ENCODE results near the gene TMEM119. TPM values are rescaled to one million over a fixed set of nuclear protein-coding genes. Genes with fewer than 3 reads are reported as not detected.

TMEM119 gene
- total and polyA plus RNA-seq, 9 of the 15 experiments (the other 6 are each of a cell fraction or from before 2014, with no cell fraction given), result 0.18 TPM; not detected in 8

GRCh38 chr12:108594323-108594903, 3.5 kb downstream of the TMEM119 start:
- Histone ChIP-seq H3K36me3 (ENCODE audit: control insufficient read depth, insufficient read depth, low read length) (no peaks in the 10 kb centered on the region), H3K4me3 (no peak overlapping the region), H3K27me3 (ENCODE audit: control insufficient read depth in 2 of 2, insufficient read depth in 2 of 2, low read length in 2 of 2) (peaks cover 0 to 6% of the 10 kb centered on the region in 2 experiments; a peak in 1 of 5 replicates), H3K9ac (ENCODE audit: insufficient read depth in 1 of 2, low read depth in 2 of 2, low read length in 2 of 2) (no peak overlapping the region), H3K27ac (ENCODE audit: extremely low read depth, low read depth, low read length) (no peak overlapping the region), H2AFZ (ENCODE audit: low read depth, low read length) (no peak overlapping the region), H3K4me2 (ENCODE audit: insufficient read depth, low read length) (no peak overlapping the region), H3K79me2 (ENCODE audit: control insufficient read depth, insufficient read depth, low read length) (no peaks in the 10 kb centered on the region), H3K4me1 (replicated peaks in 1 of 2; ENCODE audit: control insufficient read depth in 2 of 2, insufficient read depth in 2 of 2, low read length in 2 of 2) (peaks cover 0 to 29% of the 10 kb centered on the region in 2 experiments; a peak in 1 of 5 replicates), H4K20me1 (replicated peaks; ENCODE audit: control insufficient read depth, insufficient read depth, low read length) (peaks cover 4% of the 10 kb centered on the region; the same call in 1 of the 2 replicates), H3K9me1 (ENCODE audit: control insufficient read depth, insufficient read depth, low read length) (peaks cover 2% of the 10 kb centered on the region), H3K9me3 (replicated peaks; ENCODE audit: control insufficient read depth, insufficient read depth, low read depth, low read length) (no peaks in the 10 kb centered on the region)
- CTCF ChIA-PET (ENCODE audit: low intra/inter-chr PET ratio), result no interaction called here
- in situ Hi-C loops (cut with MboI), result no loop called here
- intact Hi-C loops (cut with micrococcal nuclease), result no loop called here
- no peak for TF ChIP-seq ZNF584 (CRISPR knock-in tag; IDR thresholded peaks at IDR 0.05; ENCODE audit: low read depth)
- no peak for TF ChIP-seq ZNF384 (IDR thresholded peaks at IDR 0.05; ENCODE audit: low read depth, low read length)
- TF ChIP-seq MAFK (IDR thresholded peaks at IDR 0.05; ENCODE audit: low read length), result no peak
- POLR2A ChIA-PET, result no interaction called here
- ATAC-seq (no peak), DNase-seq (ENCODE audit: extremely low read depth in 1 of 4, low spot score in 3 of 4) (no peak), FAIRE-seq (no peak)
- 83% methylated on average over 9 of the region's 10 CpGs for WGBS (ENCODE audit: insufficient coverage, low coverage, missing lambda C conversion rate)
- BruUV-seq (replicated peaks), result no TSS peak

- Histone ChIP-seq H3K27ac (ENCODE audit: extremely low read depth, low read depth, low read length) (no peak overlapping the region), H3K9ac (ENCODE audit: insufficient read depth in 1 of 2, low read depth in 2 of 2, low read length in 2 of 2) (no peak overlapping the region), H3K79me2 (ENCODE audit: control insufficient read depth, insufficient read depth, low read length) (no peaks in the 10 kb centered on the region), H3K4me2 (ENCODE audit: insufficient read depth, low read length) (no peak overlapping the region), H3K27me3 (ENCODE audit: control insufficient read depth in 2 of 2, insufficient read depth in 2 of 2, low read length in 2 of 2) (peaks cover 0 to 16% of the 10 kb centered on the region in 2 experiments; a peak in 2 of 5 replicates), H3K9me1 (ENCODE audit: control insufficient read depth, insufficient read depth, low read length) (no peaks in the 10 kb centered on the region), H3K4me3 (no peak overlapping the region), H3K9me3 (replicated peaks; ENCODE audit: control insufficient read depth, insufficient read depth, low read depth, low read length) (no peaks in the 10 kb centered on the region), H2AFZ (ENCODE audit: low read depth, low read length) (no peak overlapping the region), H4K20me1 (replicated peaks; ENCODE audit: control insufficient read depth, insufficient read depth, low read length) (no peaks in the 10 kb centered on the region), H3K4me1 (replicated peaks in 1 of 2; ENCODE audit: control insufficient read depth in 2 of 2, insufficient read depth in 2 of 2, low read length in 2 of 2) (peaks cover 0 to 28% of the 10 kb centered on the region in 2 experiments; a peak in 1 of 5 replicates), H3K36me3 (ENCODE audit: control insufficient read depth, insufficient read depth, low read length) (no peaks in the 10 kb centered on the region)
- TF ChIP-seq THRAP3 (IDR thresholded peaks at IDR 0.05; ENCODE audit: borderline replicate concordance) (no peak), RCOR1 (IDR thresholded peaks at IDR 0.05; ENCODE audit: borderline replicate concordance in 1 of 2, low read depth in 2 of 2, low read length in 2 of 2) (0 out of 4 replicates have a peak, but pooled peaks of 1 of the 2 experiments have one; percentile 5), RBM25 (IDR thresholded peaks at IDR 0.05; ENCODE audit: low read depth, low read length, severe bottlenecking) (peak; percentile 89), ZKSCAN8 (CRISPR knock-in tag; IDR thresholded peaks at IDR 0.05) (peak; percentile 92), ADNP (tag; IDR thresholded peaks at IDR 0.05) (peak; percentile 88), KDM1A (IDR thresholded peaks at IDR 0.05) (peak; percentile 42 to 56; a peak in 2 of 4 replicates), ILF3 (IDR thresholded peaks at IDR 0.05; ENCODE audit: borderline replicate concordance) (no peak), PTBP1 (IDR thresholded peaks at IDR 0.05; ENCODE audit: low read depth, low read length) (0 out of 2 replicates have a peak, but pooled peaks have one; percentile 31), SNRNP70 (optimal IDR thresholded peaks at IDR 0.05; ENCODE audit: low read depth, low read length) (no peak), IRF2 (CRISPR knock-in tag; IDR thresholded peaks at IDR 0.05) (no peak), HDAC2 (IDR thresholded peaks at IDR 0.05) (0 out of 2 replicates have a peak, but pooled peaks have one; percentile 23), ZNF121 (CRISPR knock-in tag; conservative IDR thresholded peaks at IDR 0.05) (peak; percentile 69), BCOR (IDR thresholded peaks at IDR 0.05) (peak; percentile 85), HEY1 (CRISPR knock-in tag; IDR thresholded peaks at IDR 0.05; ENCODE audit: borderline replicate concordance) (no peak)
- intact Hi-C loops (cut with micrococcal nuclease) (no loop called here), in situ Hi-C loops (cut with MboI) (no loop called here)
- ATAC-seq (no peak), DNase-seq (ENCODE audit: extremely low read depth in 1 of 4, low spot score in 3 of 4) (no peak), FAIRE-seq (no peak)
- 50% methylated on average over 22 of the region's 25 CpGs for WGBS (ENCODE audit: insufficient coverage, low coverage, missing lambda C conversion rate)
- POLR2A ChIA-PET, result no interaction called here
- no TSS peak for BruUV-seq (replicated peaks)
- CTCF ChIA-PET (ENCODE audit: low intra/inter-chr PET ratio), result no interaction called here
Observed at GRCh38 chr12:108592033-108592909, 5.6 kb downstream of the TMEM119 start.
